H1 (cell line): ENCODE measurements around the gene ZC3H8. TPM values are rescaled to one million over a fixed set of nuclear protein-coding genes. Genes with fewer than 3 reads are reported as not detected.

ENCODE experiments used
- CTCF ChIA-PET: fragments of 300-600 bp; sonication (Branson Sonifier 250); formaldehyde crosslinking; loops from one replicate; lab custom pipeline; 2021; ENCODE audit not compliant: partially characterized antibody; lab: Charles Lee
- POLR2A ChIA-PET: fragments of 300-600 bp; sonication (Branson Sonifier 250); formaldehyde crosslinking; loops from one replicate; lab custom pipeline; 2021; ENCODE audit warnings: inconsistent platforms; ENCODE audit not compliant: partially characterized antibody; lab: Charles Lee
- DNase-seq, 2 experiments: peaks; one replicate each; pipeline versions ENCODE4 v3.0.0 to v3.0.0-alpha.2; 2010 to 2022; ENCODE audit warnings: low spot score in 2 of 2, low read depth in 1 of 2, mixed read lengths in 1 of 2
- FAIRE-seq: peaks from 2 replicates; lab custom pipeline; 2011; peaks lifted over from hg19 to GRCh38; lab: Jason Lieb, UNC
- H2AFZ ChIP-seq: 2 replicates; pipeline ENCODE4 v1.8.1; 2012; ENCODE audit warnings: low read length, inconsistent platforms
- H2AK5ac ChIP-seq: 2 replicates; pipeline ENCODE4 v1.6.1; 2013; ENCODE audit warnings: low read depth, low read length
- H2BK120ac ChIP-seq: replicated peaks from 2 replicates; pipeline ENCODE3; 2013; ENCODE audit warnings: low read depth, low read length, inconsistent platforms
- H2BK12ac ChIP-seq: 2 replicates; pipeline ENCODE4 v1.6.1; 2013; ENCODE audit warnings: low read depth, low read length
- H2BK15ac ChIP-seq: 2 replicates; pipeline ENCODE4 v1.6.1; 2013; ENCODE audit warnings: low read length
- H2BK20ac ChIP-seq: 2 replicates; pipeline ENCODE4 v1.6.1; 2013; ENCODE audit warnings: low read length
- H2BK5ac ChIP-seq: 2 replicates; pipeline ENCODE4 v1.6.1; 2013; ENCODE audit warnings: low read depth, low read length
- H3K14ac ChIP-seq: 2 replicates; pipeline ENCODE4 v1.6.1; 2013; ENCODE audit warnings: inconsistent platforms; ENCODE audit not compliant: insufficient read length
- H3K18ac ChIP-seq: 2 replicates; pipeline ENCODE4 v1.6.1; 2013; ENCODE audit warnings: low read length; ENCODE audit errors: extremely low read depth
- H3K23ac ChIP-seq: 2 replicates; pipeline ENCODE4 v1.6.1; 2013; ENCODE audit warnings: inconsistent platforms; ENCODE audit not compliant: insufficient read length
- H3K23me2 ChIP-seq: 2 replicates; pipeline ENCODE4 v1.6.1; 2013; ENCODE audit warnings: low read depth, low read length
- H3K27ac ChIP-seq: 2 replicates; pipeline ENCODE4 v1.6.1; 2011; ENCODE audit warnings: low read depth, low read length, inconsistent platforms
- H3K27me3 ChIP-seq, 4 experiments: replicated peaks in 1 of 4; 1 replicate in 1 of 4; 2 replicates in 3 of 4; pipeline versions ENCODE4 v1.6.1 to v1.8.1; 2011 to 2013; ENCODE audit warnings: low read length in 3 of 4, mild to moderate bottlenecking in 3 of 4, inconsistent platforms in 2 of 4, mixed read lengths in 2 of 4, moderate library complexity in 1 of 4; ENCODE audit not compliant: control insufficient read depth in 3 of 4, insufficient read depth in 3 of 4; ENCODE audit errors: extremely low read depth in 1 of 4
- H3K36me3 ChIP-seq, 4 experiments: 2 replicates each; pipeline versions ENCODE4 v1.6.1 to v1.8.1; 2011 to 2013; ENCODE audit warnings: mild to moderate bottlenecking in 4 of 4, low read length in 3 of 4, moderate library complexity in 2 of 4, control low read depth in 1 of 4, inconsistent platforms in 1 of 4; ENCODE audit not compliant: insufficient read depth in 4 of 4, control insufficient read depth in 2 of 4
- H3K4ac ChIP-seq: replicated peaks from 2 replicates; pipeline ENCODE3; 2013; ENCODE audit warnings: low read length, low read depth, mixed read lengths, inconsistent platforms; ENCODE audit not compliant: insufficient read length
- H3K4me1 ChIP-seq, 4 experiments: replicated peaks in 1 of 4; 1 replicate in 1 of 4; 2 replicates in 3 of 4; pipeline versions ENCODE4 v1.6.1 to v1.8.1; 2011 to 2013; ENCODE audit warnings: low read length in 3 of 4, inconsistent platforms in 2 of 4, mixed read lengths in 1 of 4; ENCODE audit not compliant: insufficient read depth in 4 of 4, control insufficient read depth in 3 of 4
- H3K4me2 ChIP-seq, 2 experiments: 2 replicates each; pipeline versions ENCODE4 v1.6.1 to v1.8.1; 2011 to 2013; ENCODE audit warnings: low read depth in 2 of 2, low read length in 2 of 2, control low read depth in 1 of 2, inconsistent platforms in 1 of 2, mild to moderate bottlenecking in 1 of 2; ENCODE audit not compliant: insufficient read depth in 1 of 2
- H3K4me3 ChIP-seq, 4 experiments: fragments of 200-600, 300-600 bp in 1 of 4; sonication (generic), shearing (Covaris generic), sonication (Bioruptor Twin) in 1 of 4; 2 replicates each; pipeline versions ENCODE4 v1.5.1 to v1.8.1; 2011 to 2016; ENCODE audit warnings: low read length in 4 of 4, low read depth in 3 of 4, control low read depth in 2 of 4, inconsistent platforms in 2 of 4, mild to moderate bottlenecking in 2 of 4, mixed read lengths in 1 of 4, moderate library complexity in 1 of 4; ENCODE audit not compliant: insufficient read depth in 2 of 4; ENCODE audit errors: extremely low read depth in 1 of 4
- H3K56ac ChIP-seq: replicated peaks from 2 replicates; pipeline ENCODE3; 2013; ENCODE audit warnings: low read depth, mild to moderate bottlenecking, mixed read lengths, low read length, inconsistent platforms; ENCODE audit not compliant: insufficient read length
- H3K79me1 ChIP-seq: 2 replicates; pipeline ENCODE4 v1.6.1; 2013; ENCODE audit warnings: low read depth, low read length, control low read depth
- H3K79me2 ChIP-seq, 2 experiments: 2 replicates each; pipeline versions ENCODE4 v1.6.1 to v1.8.1; 2012 to 2013; ENCODE audit warnings: low read length in 2 of 2, mild to moderate bottlenecking in 2 of 2, inconsistent platforms in 1 of 2; ENCODE audit not compliant: insufficient read depth in 2 of 2, control insufficient read depth in 1 of 2
- H3K9ac ChIP-seq, 4 experiments: replicated peaks in 1 of 4; 1 replicate in 1 of 4; 2 replicates in 3 of 4; pipeline versions ENCODE4 v1.6.1 to v1.8.1; 2011 to 2013; ENCODE audit warnings: low read depth in 3 of 4, low read length in 3 of 4, control low read depth in 2 of 4, mild to moderate bottlenecking in 2 of 4, moderate library complexity in 2 of 4, inconsistent platforms in 1 of 4; ENCODE audit errors: extremely low read depth in 1 of 4
- H3K9me3 ChIP-seq, 2 experiments: 2 replicates each; pipeline versions ENCODE4 v1.6.1 to v1.8.1; 2012 to 2013; ENCODE audit warnings: mild to moderate bottlenecking in 2 of 2, moderate library complexity in 2 of 2, control low read depth in 1 of 2, inconsistent platforms in 1 of 2, low read depth in 1 of 2, low read length in 1 of 2, mixed read lengths in 1 of 2; ENCODE audit not compliant: insufficient read depth in 2 of 2
- H4K20me1 ChIP-seq, 2 experiments: replicated peaks in 1 of 2; 2 replicates each; pipeline versions ENCODE3 to v1.8.1; 2011 to 2013; ENCODE audit warnings: inconsistent platforms in 2 of 2, low read length in 2 of 2, mild to moderate bottlenecking in 1 of 2; ENCODE audit not compliant: insufficient read depth in 2 of 2, control insufficient read depth in 1 of 2
- H4K5ac ChIP-seq: 2 replicates; pipeline ENCODE4 v1.6.1; 2013; ENCODE audit warnings: low read length, low read depth, mixed read lengths, inconsistent platforms; ENCODE audit not compliant: insufficient read length
- H4K8ac ChIP-seq: 2 replicates; pipeline ENCODE4 v1.8.0; 2013; ENCODE audit warnings: mild to moderate bottlenecking, moderate library complexity, low read length, inconsistent platforms; ENCODE audit not compliant: insufficient read depth; ENCODE audit errors: extremely low read depth
- H4K91ac ChIP-seq: replicated peaks from 2 replicates; pipeline ENCODE3; 2013; ENCODE audit warnings: low read length, mixed read lengths, inconsistent platforms; ENCODE audit not compliant: insufficient read length
- E2F6 ChIP-seq: IDR thresholded peaks from 2 replicates; pipeline ENCODE4 v1.6.1; 2012; ENCODE audit warnings: inconsistent platforms
- MAX ChIP-seq: IDR thresholded peaks from 2 replicates; pipeline ENCODE4 v1.6.1; 2012; ENCODE audit warnings: inconsistent platforms
- POLR2AphosphoS5 ChIP-seq: IDR thresholded peaks from 2 replicates; pipeline ENCODE4 v1.6.1; 2011; ENCODE audit warnings: low read depth, low read length
- ZNF274 ChIP-seq: IDR thresholded peaks from 2 replicates; pipeline ENCODE4 v1.7.0; 2012; ENCODE audit warnings: low read length, borderline replicate concordance; ENCODE audit errors: extremely low read depth
- WGBS, 2 experiments: shearing (Covaris generic) in 1 of 2; methylation state at CpG; one replicate each; pipeline versions ENCODE4 v1.1.6 to v1.1.7; 2013 to 2015; ENCODE audit warnings: low lambda C conversion rate in 2 of 2, mixed read lengths in 2 of 2, inconsistent platforms in 1 of 2, low coverage in 1 of 2, missing lambda C conversion rate in 1 of 2; ENCODE audit not compliant: insufficient replicate concordance in 2 of 2, insufficient coverage in 1 of 2, insufficient read length in 1 of 2; ENCODE audit errors: extremely low coverage in 1 of 2, missing lambda C conversion rate in 1 of 2; 5-methylcytosine and 5-hydroxymethylcytosine counted together
- polyA plus RNA-seq, 7 experiments: library from polyadenylated mRNA; depleted of rRNA in 3 of 7; stranded (reverse) in 5 of 7; unstranded in 2 of 7; fragments of >200 nt in 5 of 7; fragments of 200-250 nt in 2 of 7; gene quantifications; 1 replicate in 5 of 7; 2 replicates in 1 of 7; 4 replicates in 1 of 7; pipeline versions ENCODE4 v1.2.1 to v1.2.3, GENCODE V29; 2011 to 2013; ENCODE audit warnings: missing spikeins in 2 of 7, mixed read lengths in 2 of 7
- total RNA-seq: library from RNA; stranded (reverse); fragmentation: NEBNext Ultra II Directional; extraction: Animal tissue kit (Norgen Biotek cat#: 25700); gene quantifications from 2 replicates; pipeline ENCODE4 v1.2.1, GENCODE V29; 2021

The ZC3H8 gene
- total and polyA plus RNA-seq, 2 of the 8 experiments (the other 6 are each of a cell fraction or from before 2014, with no cell fraction given), result 1.9 to 7.1 TPM

DNA sequence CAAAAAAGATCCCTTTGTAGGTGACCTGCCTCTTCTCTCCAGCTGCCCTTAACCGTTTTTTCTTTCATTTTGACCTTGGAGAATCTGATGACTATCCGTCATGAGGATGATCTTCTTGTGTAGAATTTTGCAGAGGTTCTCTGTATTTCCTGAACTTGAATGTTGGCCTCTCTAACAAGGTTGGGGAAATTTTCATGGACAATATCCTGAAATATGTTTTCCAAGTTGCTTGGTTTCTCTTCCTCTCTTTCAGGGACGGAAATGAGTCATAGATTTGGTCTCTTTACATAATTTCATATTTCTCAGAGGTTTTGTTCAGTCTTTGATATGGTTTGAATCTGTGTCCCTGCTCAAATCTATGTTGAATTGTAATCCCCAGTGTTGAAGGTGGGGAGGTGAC lies 34.0 kb downstream of the ZC3H8 start:
- Histone ChIP-seq H2BK20ac (no peak overlapping the region), H3K4me3 (no peak overlapping the region), H4K8ac (no peak overlapping the region), H4K5ac (no peak overlapping the region), H3K27me3 (no peaks in the 10 kb centered on the region), H4K91ac (no peak overlapping the region), H3K4ac (no peak overlapping the region), H3K56ac (no peak overlapping the region), H2BK120ac (no peak overlapping the region), H2AFZ (no peak overlapping the region), H3K4me2 (no peak overlapping the region), H2BK5ac (no peak overlapping the region), H3K23ac (no peak overlapping the region), H3K9ac (no peak overlapping the region), H2BK12ac (no peak overlapping the region), H3K79me2 (no peaks in the 10 kb centered on the region), H4K20me1 (no peaks in the 10 kb centered on the region), H3K36me3 (no peaks in the 10 kb centered on the region; a peak in 1 of 8 replicates), H3K79me1 (no peaks in the 10 kb centered on the region), H3K18ac (no peak overlapping the region), H3K27ac (no peak overlapping the region), H3K4me1 (no peaks in the 10 kb centered on the region), H3K23me2 (no peaks in the 10 kb centered on the region), H2BK15ac (no peak overlapping the region), H3K14ac (no peak overlapping the region), H3K9me3 (peaks cover 0 to 7% of the 10 kb centered on the region in 2 experiments; a peak in 1 of 4 replicates), H2AK5ac (no peak overlapping the region)
- POLR2A ChIA-PET, result no interaction called here
- CTCF ChIA-PET, result no interaction called here
- FAIRE-seq (no peak), DNase-seq (no peak)
- WGBS, 2 experiments, result 83% methylated on average over 3 of the region's 3 CpGs; no CpG with 5 or more reads in 1 of the 2 experiments
- TF ChIP-seq E2F6, result no peak
- TF ChIP-seq MAX, result no peak
- no peak for TF ChIP-seq POLR2AphosphoS5
- TF ChIP-seq ZNF274, result no peak
